Neural crest cell (in vitro differentiated cells): ENCODE measurements around the gene FAM184A. TPM values are rescaled to one million over a fixed set of nuclear protein-coding genes. Genes with fewer than 3 reads are reported as not detected.

ENCODE experiments used
- DNase-seq: peaks from one replicate; pipeline ENCODE4 v3.0.0; 2021; ENCODE audit warnings: low read depth, mixed read lengths, low spot score
- H3K27ac Mint-ChIP-seq: one replicate; pipeline ENCODE4 v1.8.0; 2021; ENCODE audit warnings: mild to moderate bottlenecking, mixed read lengths; ENCODE audit not compliant: unreplicated experiment
- H3K27me3 Mint-ChIP-seq: 2 replicates; pipeline ENCODE4 v1.8.0; 2021; ENCODE audit warnings: low read depth, mild to moderate bottlenecking, mixed read lengths
- H3K36me3 Mint-ChIP-seq: 2 replicates; pipeline ENCODE4 v1.8.0; 2021; ENCODE audit warnings: low read depth, mild to moderate bottlenecking, mixed read lengths
- H3K4me1 Mint-ChIP-seq: 2 replicates; pipeline ENCODE4 v1.8.0; 2021; ENCODE audit warnings: mixed read lengths
- H3K4me3 Mint-ChIP-seq: one replicate; pipeline ENCODE4 v1.8.0; 2021; ENCODE audit warnings: mild to moderate bottlenecking, mixed read lengths
- H3K9me3 Mint-ChIP-seq: 2 replicates; pipeline ENCODE4 v1.8.0; 2021; ENCODE audit warnings: mixed read lengths
- CTCF ChIP-seq: fragments of 200-600 bp; sonication (generic); conservative IDR thresholded peaks from 2 replicates; pipeline ENCODE4 v1.5.0; 2021; ENCODE audit warnings: antibody characterized with exemption, mild to moderate bottlenecking
- total RNA-seq: library from RNA; stranded (reverse); gene quantifications from 2 replicates; pipeline ENCODE4 v1.2.1, GENCODE V29; 2021

FAM184A gene
- total RNA-seq, 1 donor from 2014 or later: 7.6 TPM

- peaks cover 4% of the 10 kb centered on the region for H3K36me3 Mint-ChIP-seq
- no peak for TF ChIP-seq CTCF
- peaks cover 44% of the 10 kb centered on the region for H3K27me3 Mint-ChIP-seq
- H3K4me3 Mint-ChIP-seq: peak overlapping the region; percentile 79
- H3K9me3 Mint-ChIP-seq: no peaks in the 10 kb centered on the region
- H3K4me1 Mint-ChIP-seq: peaks cover 22% of the 10 kb centered on the region
- DNase-seq: no peak
- no peak overlapping the region for H3K27ac Mint-ChIP-seq
Observed at GRCh38 chr6:119076576-119077390, 1.7 kb downstream of the FAM184A start.

GRCh38 chr6:119076173-119076572 is 2.3 kb downstream of the FAM184A start:
- TF ChIP-seq CTCF: no peak

GRCh38 chr6:119075200-119075981 is 3.1 kb downstream of the FAM184A start:
- no peak overlapping the region for H3K27ac Mint-ChIP-seq
- no peak for DNase-seq
- H3K36me3 Mint-ChIP-seq: no peaks in the 10 kb centered on the region
- no peaks in the 10 kb centered on the region for H3K9me3 Mint-ChIP-seq
- TF ChIP-seq CTCF: no peak
- H3K4me1 Mint-ChIP-seq: peaks cover 22% of the 10 kb centered on the region
- peak overlapping the region; percentile 31 for H3K4me3 Mint-ChIP-seq
- H3K27me3 Mint-ChIP-seq: peaks cover 39% of the 10 kb centered on the region

More at GRCh38 chr6:119076173-119076572, 2.3 kb downstream of the FAM184A start:
- peaks cover 4% of the 10 kb centered on the region for H3K36me3 Mint-ChIP-seq
- peaks cover 44% of the 10 kb centered on the region for H3K27me3 Mint-ChIP-seq
- no peak overlapping the region for H3K27ac Mint-ChIP-seq
- DNase-seq: no peak
- H3K9me3 Mint-ChIP-seq: no peaks in the 10 kb centered on the region
- peaks cover 22% of the 10 kb centered on the region for H3K4me1 Mint-ChIP-seq
- peak overlapping the region; percentile 31 for H3K4me3 Mint-ChIP-seq

GRCh38 chr6:119073307-119074051 is 5.0 kb downstream of the FAM184A start:
- H3K36me3 Mint-ChIP-seq: no peaks in the 10 kb centered on the region

More at GRCh38 chr6:119073307-119074051, 5.0 kb downstream of the FAM184A start:
- Mint-ChIP-seq H3K27ac (no peak overlapping the region), H3K27me3 (peaks cover 25% of the 10 kb centered on the region), H3K4me1 (peaks cover 13% of the 10 kb centered on the region), H3K4me3 (no peak overlapping the region), H3K9me3 (no peaks in the 10 kb centered on the region)
- DNase-seq: no peak
- TF ChIP-seq CTCF: no peak
